ENCODE results near the gene GHRH.

DNA sequence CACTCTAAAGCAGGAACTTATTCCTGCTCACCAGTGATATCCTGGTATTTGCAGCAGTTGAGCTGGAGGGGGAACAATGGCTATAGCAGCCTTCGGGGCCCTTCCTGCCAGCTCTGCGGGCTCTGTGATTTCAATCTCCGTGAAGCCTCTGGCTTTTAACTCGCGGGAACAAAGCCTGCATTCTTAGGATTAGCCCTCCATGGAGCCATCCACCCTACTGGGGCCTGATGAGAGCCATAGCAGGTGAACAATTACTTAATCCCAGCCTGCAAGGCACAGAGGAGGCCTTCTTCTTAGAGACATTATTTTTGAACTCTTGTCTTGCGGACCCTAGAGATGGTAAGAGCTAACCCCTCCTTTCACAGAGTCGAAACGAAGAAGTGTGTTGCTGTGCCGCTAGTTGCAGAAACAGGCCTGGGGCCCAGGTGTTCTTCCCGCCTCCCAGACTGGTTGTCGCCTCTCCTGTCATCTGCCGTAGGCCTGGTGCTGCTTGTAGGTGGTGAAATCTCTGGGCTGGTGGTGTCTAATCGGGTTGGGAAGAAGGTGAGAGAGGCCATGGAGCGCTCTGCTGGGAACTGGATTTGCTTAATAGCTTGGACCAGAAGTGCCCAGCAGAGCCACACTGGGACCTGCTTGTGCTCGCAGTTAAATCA lies 9.7 kb downstream of the GHRH start:
- TF ChIP-seq, protein P1, sequence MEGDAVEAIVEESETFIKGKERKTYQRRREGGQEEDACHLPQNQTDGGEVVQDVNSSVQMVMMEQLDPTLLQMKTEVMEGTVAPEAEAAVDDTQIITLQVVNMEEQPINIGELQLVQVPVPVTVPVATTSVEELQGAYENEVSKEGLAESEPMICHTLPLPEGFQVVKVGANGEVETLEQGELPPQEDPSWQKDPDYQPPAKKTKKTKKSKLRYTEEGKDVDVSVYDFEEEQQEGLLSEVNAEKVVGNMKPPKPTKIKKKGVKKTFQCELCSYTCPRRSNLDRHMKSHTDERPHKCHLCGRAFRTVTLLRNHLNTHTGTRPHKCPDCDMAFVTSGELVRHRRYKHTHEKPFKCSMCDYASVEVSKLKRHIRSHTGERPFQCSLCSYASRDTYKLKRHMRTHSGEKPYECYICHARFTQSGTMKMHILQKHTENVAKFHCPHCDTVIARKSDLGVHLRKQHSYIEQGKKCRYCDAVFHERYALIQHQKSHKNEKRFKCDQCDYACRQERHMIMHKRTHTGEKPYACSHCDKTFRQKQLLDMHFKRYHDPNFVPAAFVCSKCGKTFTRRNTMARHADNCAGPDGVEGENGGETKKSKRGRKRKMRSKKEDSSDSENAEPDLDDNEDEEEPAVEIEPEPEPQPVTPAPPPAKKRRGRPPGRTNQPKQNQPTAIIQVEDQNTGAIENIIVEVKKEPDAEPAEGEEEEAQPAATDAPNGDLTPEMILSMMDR (IDR thresholded peaks at IDR 0.05), result no peak
- TF ChIP-seq POLR2AphosphoS5 (IDR thresholded peaks at IDR 0.05) (no peak), POLR2A (IDR thresholded peaks at IDR 0.05) (no peak), EP300 (IDR thresholded peaks at IDR 0.05) (no peak)

Data from stomach (tissue), 4 donors.